Astrocyte of the cerebellum (primary cell): Measurements from ENCODE around the gene NPFFR1.

Source experiments
- DNase-seq: peaks from one replicate; pipeline ENCODE4 v3.0.0-alpha.2; 2011; ENCODE audit warnings: low read depth
- H3K4me3 ChIP-seq: 2 replicates; pipeline ENCODE4 v1.5.1; 2011; ENCODE audit warnings: mild to moderate bottlenecking, low read depth, low read length, moderate library complexity
- CTCF ChIP-seq: IDR thresholded peaks from 2 replicates; pipeline ENCODE4 v1.5.1; 2012; ENCODE audit warnings: low read length, low read depth, moderate library complexity, mild to moderate bottlenecking; ENCODE audit errors: missing control alignments
- in situ Hi-C: cut with HindIII; loops from 2 replicates; pipeline ENCODE4 v1.10.0; 2017; ENCODE audit warnings: low sequenced_read_pairs

The NPFFR1 gene

GRCh38 chr10:70317272-70317942, 33.6 kb upstream of the NPFFR1 start:
- TF ChIP-seq CTCF, result no peak
- no peak overlapping the region for H3K4me3 ChIP-seq

GRCh38 chr10:70315815-70316214, 32.0 kb upstream of the NPFFR1 start:
- no peak for DNase-seq
- no peak overlapping the region for H3K4me3 ChIP-seq
- TF ChIP-seq CTCF, result no peak
- in situ Hi-C loops, result no loop called here

More at GRCh38 chr10:70317272-70317942, 33.6 kb upstream of the NPFFR1 start:
- in situ Hi-C loops, result no loop called here
- DNase-seq, result no peak

- in situ Hi-C loops, result no loop called here
- no peak overlapping the region for H3K4me3 ChIP-seq
- no peak for DNase-seq
- no peak for TF ChIP-seq CTCF
Measured at GRCh38 chr10:70315276-70315675, 31.5 kb upstream of the NPFFR1 start.

GRCh38 chr10:70312972-70313371, 29.2 kb upstream of the NPFFR1 start:
- no peak for TF ChIP-seq CTCF
- DNase-seq, result no peak
- in situ Hi-C loops, result no loop called here
- no peak overlapping the region for H3K4me3 ChIP-seq

GRCh38 chr10:70312249-70312648, 28.4 kb upstream of the NPFFR1 start:
- no peak for TF ChIP-seq CTCF
- in situ Hi-C loops, result no loop called here
- DNase-seq, result no peak
- no peak overlapping the region for H3K4me3 ChIP-seq

GRCh38 chr10:70311698-70312097, 27.9 kb upstream of the NPFFR1 start:
- no peak overlapping the region for H3K4me3 ChIP-seq
- DNase-seq, result no peak
- in situ Hi-C loops, result no loop called here
- TF ChIP-seq CTCF, result no peak
